K562 (cell line): Measurements from ENCODE around the gene C6orf89. TPM values are rescaled to one million over a fixed set of nuclear protein-coding genes. Genes with fewer than 3 reads are reported as not detected.

Experiments
- ATAC-seq: fragments of 200-7000 bp; cut with Tn5 transposase; 3 replicates; pipeline ENCODE4 v1.9.1; 2020; ENCODE audit warnings: moderate library complexity
- BruUV-seq: library from RNA; stranded (reverse); fragments of 400-500 nt; replicated peaks from 2 replicates; lab custom pipeline; 2021; lab: Mats Ljungman, UMichigan
- CTCF ChIA-PET: fragments of 300-600 bp; formaldehyde crosslinking; extraction: SDS; loops from one replicate; lab custom pipeline; 2021; ENCODE audit warnings: low intra/inter-chr PET ratio; lab: Yijun Ruan, JAX
- POLR2A ChIA-PET: fragments of 300-600, 350-650 bp; sonication (Branson Sonifier 250); formaldehyde crosslinking; extraction: SDS; loops from one replicate; lab custom pipeline; 2021; ENCODE audit warnings: antibody characterized with exemption, inconsistent platforms; lab: Yijun Ruan, JAX
- DNase-seq, 4 experiments: peaks; one replicate each; pipeline versions ENCODE4 v3.0.0 to v3.0.0-alpha.2; 2011 to 2018; ENCODE audit warnings: low spot score in 3 of 4, mixed read lengths in 3 of 4; ENCODE audit errors: extremely low read depth in 1 of 4
- FAIRE-seq: peaks from 2 replicates; lab custom pipeline; 2011; peaks lifted over from hg19 to GRCh38; lab: Jason Lieb, UNC
- H2AFZ ChIP-seq: 2 replicates; pipeline ENCODE4 v1.6.0; 2011; ENCODE audit warnings: low read depth, low read length, control low read depth, inconsistent platforms
- H3K27ac ChIP-seq: fragments of 200-600 bp; 3 replicates; pipeline ENCODE4 v1.8.0; 2011; ENCODE audit warnings: low read depth, mild to moderate bottlenecking, control low read depth, inconsistent platforms, low read length, moderate library complexity, mixed read lengths; ENCODE audit errors: extremely low read depth
- H3K27me3 ChIP-seq, 2 experiments: fragments of 300-600 bp in 1 of 2; 2 replicates in 1 of 2; 3 replicates in 1 of 2; pipeline versions ENCODE4 v1.6.0 to v1.8.0; 2011; ENCODE audit warnings: inconsistent platforms in 2 of 2, low read length in 2 of 2, mild to moderate bottlenecking in 1 of 2, mixed read lengths in 1 of 2, moderate library complexity in 1 of 2; ENCODE audit not compliant: control insufficient read depth in 2 of 2, insufficient read depth in 2 of 2
- H3K36me3 ChIP-seq: fragments of 300-600 bp; 3 replicates; pipeline ENCODE4 v1.8.0; 2011; ENCODE audit warnings: mild to moderate bottlenecking, low read length, inconsistent platforms; ENCODE audit not compliant: control insufficient read depth, insufficient read depth
- H3K4me1 ChIP-seq, 2 experiments: fragments of 200-600 bp in 1 of 2; replicated peaks in 1 of 2; 2 replicates in 1 of 2; 3 replicates in 1 of 2; pipeline versions ENCODE4 v1.5.1 to v1.8.0; 2011; ENCODE audit warnings: inconsistent platforms in 2 of 2, low read length in 2 of 2, mild to moderate bottlenecking in 1 of 2, mixed read lengths in 1 of 2, moderate library complexity in 1 of 2; ENCODE audit not compliant: control insufficient read depth in 2 of 2, insufficient read depth in 2 of 2
- H3K4me2 ChIP-seq: 2 replicates; pipeline ENCODE4 v1.6.1; 2011; ENCODE audit warnings: low read length, control low read depth, inconsistent platforms, mixed read lengths; ENCODE audit not compliant: insufficient read depth
- H3K4me3 ChIP-seq: fragments of 200-600 bp; sonication (generic), shearing (Covaris generic); 2 replicates; pipeline ENCODE4 v1.5.1; 2016; ENCODE audit warnings: control low read depth, inconsistent platforms
- H3K79me2 ChIP-seq: fragments of 200-600 bp; 3 replicates; pipeline ENCODE4 v1.8.0; 2011; ENCODE audit warnings: low read length, inconsistent platforms; ENCODE audit not compliant: control insufficient read depth, insufficient read depth
- H3K9ac ChIP-seq, 2 experiments: 2 replicates each; pipeline versions ENCODE4 v1.6.0 to v1.6.1; 2011; ENCODE audit warnings: low read depth in 2 of 2, low read length in 2 of 2, control low read depth in 1 of 2, inconsistent platforms in 1 of 2, mild to moderate bottlenecking in 1 of 2, mixed read lengths in 1 of 2; ENCODE audit not compliant: insufficient read depth in 1 of 2
- H3K9me1 ChIP-seq: one replicate; pipeline ENCODE4 v1.6.0; 2011; ENCODE audit warnings: inconsistent platforms, mild to moderate bottlenecking, low read length, moderate library complexity; ENCODE audit not compliant: control insufficient read depth, insufficient read depth
- H3K9me3 ChIP-seq: replicated peaks from 2 replicates; pipeline ENCODE4 v1.5.1; 2011; ENCODE audit warnings: low read depth, low read length, inconsistent platforms; ENCODE audit not compliant: control insufficient read depth, insufficient read depth
- H4K20me1 ChIP-seq: replicated peaks from 2 replicates; pipeline ENCODE4 v1.6.1; 2011; ENCODE audit warnings: low read length, inconsistent platforms, mixed read lengths; ENCODE audit not compliant: control insufficient read depth, insufficient read depth
- ELF2 ChIP-seq: fragments of 250-450 bp; sonication (Bioruptor Pico); IDR thresholded peaks from 2 replicates; pipeline ENCODE4 v1.5.0; 2021; ENCODE audit warnings: mild to moderate bottlenecking
- ID3 ChIP-seq, 2 experiments: fragments of 250-450 bp in 1 of 2; fragments of 450-650 bp in 1 of 2; sonication (Bioruptor Pico) in 1 of 2; IDR thresholded peaks; 2 replicates each; pipeline versions ENCODE4 v1.6.1 to v1.8.0; 2016 to 2021; ENCODE audit warnings: mild to moderate bottlenecking in 2 of 2, moderate library complexity in 2 of 2, missing compliant biosample characterization in 1 of 2, missing genetic modification characterization in 1 of 2
- ILF3 ChIP-seq: fragments of 450-650 bp; IDR thresholded peaks from 2 replicates; pipeline ENCODE4 v1.6.1; 2018; ENCODE audit warnings: antibody characterized with exemption, mild to moderate bottlenecking, moderate library complexity, borderline replicate concordance
- IRF2 ChIP-seq: sonication (generic); formaldehyde crosslinking; IDR thresholded peaks from 2 replicates; pipeline ENCODE4 v1.8.1; 2022; ENCODE audit warnings: mild to moderate bottlenecking, missing genetic modification reagents
- SMAD3 ChIP-seq: fragments of 450-650 bp; formaldehyde crosslinking; conservative IDR thresholded peaks from 2 replicates; pipeline ENCODE4 v1.4.0; 2020; ENCODE audit warnings: mild to moderate bottlenecking
- TGIF2 ChIP-seq: sonication (generic); formaldehyde crosslinking; IDR thresholded peaks from 2 replicates; pipeline ENCODE4 v1.8.1; 2022; ENCODE audit warnings: mild to moderate bottlenecking, missing genetic modification reagents, moderate library complexity
- ZFPM2 ChIP-seq: fragments of 250-450 bp; sonication (Bioruptor Pico); IDR thresholded peaks from 2 replicates; pipeline ENCODE4 v1.5.1; 2022; ENCODE audit warnings: mild to moderate bottlenecking
- WGBS: fragments of 100-300 bp; shearing (Covaris generic); methylation state at CpG from one replicate; pipeline ENCODE4 v1.1.6; 2016; ENCODE audit warnings: low coverage, mixed read lengths; ENCODE audit not compliant: insufficient coverage; ENCODE audit errors: missing lambda C conversion rate; 5-methylcytosine and 5-hydroxymethylcytosine counted together
- in situ Hi-C: fragments of 300-500 bp; cut with MboI; formaldehyde crosslinking; loops from 4 replicates; pipeline ENCODE4 v1.15.0; 2018; ENCODE audit warnings: inconsistent platforms, mixed read lengths
- intact Hi-C: fragments of 100-400 bp; cut with micrococcal nuclease; formaldehyde crosslinking; loops from 2 replicates; pipeline ENCODE4 v1.14.2; 2022
- polyA plus RNA-seq, 8 experiments: library from polyadenylated mRNA; depleted of rRNA in 4 of 8; stranded (reverse) in 5 of 8; unstranded in 3 of 8; fragments of >200 nt; fragmentation: Nextera tagmentation in 2 of 8; fragmentation: Illumina TruSeq in 1 of 8; extraction: Ambion mirVana in 2 of 8; extraction: Trizol in 1 of 8; gene quantifications; 2 replicates each; pipeline versions ENCODE4 v1.2.1 to v1.2.3, GENCODE V29; 2011 to 2014; ENCODE audit warnings: inconsistent platforms in 1 of 8, missing spikeins in 1 of 8
- total RNA-seq, 7 experiments: library from RNA; depleted of rRNA in 6 of 7; stranded (reverse); fragments of >200 nt in 6 of 7; fragmentation: Illumina TruSeq in 2 of 7; extraction: Trizol in 2 of 7; gene quantifications; 2 replicates each; pipeline versions ENCODE4 v1.2.1 to v1.2.3, GENCODE V29; 2011 to 2021; ENCODE audit warnings: low replicate concordance in 1 of 7

The C6orf89 gene
- total and polyA plus RNA-seq, 9 of the 15 experiments (the other 6 are each of a cell fraction or from before 2014, with no cell fraction given) = 35.2 to 111 (median 58.5) TPM

- Histone ChIP-seq H3K4me1 (peaks cover 2 to 4% of the 10 kb centered on the region in 2 experiments; a peak in 4 of 5 replicates), H3K79me2 (peaks cover 15% of the 10 kb centered on the region), H3K27me3 (no peaks in the 10 kb centered on the region), H3K27ac (no peak overlapping the region), H3K9me1 (peaks cover 4% of the 10 kb centered on the region), H3K9me3 (no peaks in the 10 kb centered on the region), H3K4me2 (no peak overlapping the region; the same call in 1 of the 2 replicates), H3K36me3 (peaks cover 100% of the 10 kb centered on the region), H2AFZ (no peak overlapping the region), H4K20me1 (peaks cover 23% of the 10 kb centered on the region), H3K4me3 (no peak overlapping the region), H3K9ac (peak overlapping the region in 1 of 2 experiments; percentile 5; a peak in 1 of 4 replicates)
- TF ChIP-seq ZFPM2 (CRISPR knock-in tag) = no peak
- 0 out of 2 replicates have a peak, but pooled peaks have one; percentile 28 for TF ChIP-seq IRF2
- DNase-seq (peak in 1 of 4 experiments; percentile 27), ATAC-seq (no peak), FAIRE-seq (no peak)
- intact Hi-C loops = no loop called here
- no TSS peak for BruUV-seq
- CTCF ChIA-PET = interaction anchor here (0.6 kb wide), 1 partner anchor 42 kb away, joined by 3 read pairs; no protein-coding TSS in a partner anchor
- in situ Hi-C loops = no loop called here
- POLR2A ChIA-PET = interaction anchor here (0.6 to 1.2 kb wide), 7 partner anchors 9 to 545 kb away, joined by 3 to 6 read pairs (median 3); partner anchors contain the start of genes MTCH1 and PI16
- WGBS = 91% methylated on average over 7 of the region's 7 CpGs
These were observed 89.7 kb downstream of the C6orf89 start for GRCh38 chr6:36975231-36976006.

GRCh38 chr6:36976007-36976264, 90.2 kb downstream of the C6orf89 start:
- 0 out of 4 replicates have a peak overlapping the region, but pooled peaks of 1 of the 2 experiments have one; percentile 11 for H3K9ac ChIP-seq
- no TSS peak for BruUV-seq
- no peaks in the 10 kb centered on the region for H3K9me3 ChIP-seq
- intact Hi-C loops = no loop called here
- peaks cover 100% of the 10 kb centered on the region for H3K36me3 ChIP-seq
- no peak for ATAC-seq
- no peak overlapping the region for H3K4me3 ChIP-seq
- peaks cover 8% of the 10 kb centered on the region for H3K9me1 ChIP-seq
- WGBS = 68% methylated on average over 4 of the region's 4 CpGs
- peaks cover 28% of the 10 kb centered on the region for H4K20me1 ChIP-seq
- H3K79me2 ChIP-seq = peaks cover 20% of the 10 kb centered on the region
- H3K4me2 ChIP-seq = no peak overlapping the region; the same call in 1 of the 2 replicates
- no peak overlapping the region for H2AFZ ChIP-seq
- no peak for FAIRE-seq
- H3K27me3 ChIP-seq = no peaks in the 10 kb centered on the region
- CTCF ChIA-PET = no interaction called here
- no peak overlapping the region for H3K27ac ChIP-seq
- DNase-seq = peak in 1 of 4 experiments; percentile 50
- in situ Hi-C loops = no loop called here
- H3K4me1 ChIP-seq = peaks cover 2 to 4% of the 10 kb centered on the region in 2 experiments; a peak in 4 of 5 replicates
- POLR2A ChIA-PET = interaction anchor here (0.8 to 1.1 kb wide), 2 partner anchors 20 to 21 kb away, joined by 3 to 6 read pairs; partner anchors contain the start of gene PI16
- TF ChIP-seq ID3 (CRISPR knock-in tag; IDR thresholded peaks at IDR 0.05) = no peak
- no peak for TF ChIP-seq ID3 (tag; IDR thresholded peaks at IDR 0.05)
- no peak for TF ChIP-seq SMAD3
- TF ChIP-seq ILF3 = no peak
- TF ChIP-seq ELF2 (CRISPR knock-in tag) = no peak
- no peak for TF ChIP-seq TGIF2 (CRISPR knock-in tag)
